ENCODE results near the gene KBTBD6.
"Not testable (repeated sequence)": the region's sequence is repeated elsewhere in the genome, so short reads cannot be mapped to it uniquely, and the experiment has no call there.

Gene KBTBD6

GRCh38 chr13:41136396-41137031, 3.9 kb upstream of the KBTBD6 start:
- DNase-seq (ENCODE audit: low read depth) = no peak

GRCh38 chr13:41133951-41134350, 1.3 kb upstream of the KBTBD6 start:
- no peak for DNase-seq (ENCODE audit: low read depth)

- DNase-seq (ENCODE audit: low read depth) = not testable (repeated sequence)
These were observed 716 bp downstream of the KBTBD6 start for GRCh38 chr13:41131660-41132511.

GRCh38 chr13:41131189-41131588, 1.4 kb downstream of the KBTBD6 start:
- not testable (repeated sequence) for DNase-seq (ENCODE audit: low read depth)

- DNase-seq (ENCODE audit: low read depth) = no peak
These were observed 2.2 kb downstream of the KBTBD6 start for GRCh38 chr13:41130356-41130755.

- DNase-seq (ENCODE audit: low read depth) = no peak
These were observed 4.9 kb downstream of the KBTBD6 start for GRCh38 chr13:41127701-41128100.

- no peak for DNase-seq (ENCODE audit: low read depth)
These were observed 9.8 kb downstream of the KBTBD6 start for GRCh38 chr13:41122838-41123237.

GRCh38 chr13:41117869-41118268, 14.7 kb downstream of the KBTBD6 start:
- no peak for DNase-seq (ENCODE audit: low read depth)

- DNase-seq (ENCODE audit: low read depth) = no peak
These were observed 21.1 kb downstream of the KBTBD6 start for GRCh38 chr13:41111454-41111853.

- DNase-seq (ENCODE audit: low read depth) = no peak
These were observed 25.0 kb downstream of the KBTBD6 start for GRCh38 chr13:41107584-41108014.

GRCh38 chr13:41107104-41107571, 25.5 kb downstream of the KBTBD6 start:
- DNase-seq (ENCODE audit: low read depth) = no peak

- DNase-seq (ENCODE audit: low read depth) = no peak
These were observed 32.6 kb downstream of the KBTBD6 start for GRCh38 chr13:41099986-41100385.

- DNase-seq (ENCODE audit: low read depth) = no peak
These were observed 33.8 kb downstream of the KBTBD6 start for GRCh38 chr13:41098761-41099160.

- DNase-seq (ENCODE audit: low read depth) = not testable (repeated sequence)
These were observed 36.9 kb downstream of the KBTBD6 start for GRCh38 chr13:41095681-41096080.

GRCh38 chr13:41085961-41086585, 46.5 kb downstream of the KBTBD6 start:
- DNase-seq (ENCODE audit: low read depth) = no peak

GRCh38 chr13:41079725-41080124, 52.9 kb downstream of the KBTBD6 start:
- DNase-seq (ENCODE audit: low read depth) = no peak

Data from HS-5 (cell line).